HG02623 (cell line): ENCODE data around the gene STAG3.
"Not testable (repeated sequence)": the region's sequence is repeated elsewhere in the genome, so short reads cannot be mapped to it uniquely, and the experiment has no call there.

Experiments used
- ATAC-seq: cut with Tn5 transposase; IDR thresholded peaks from one replicate; pipeline ENCODE4 v1.9.1; 2021; ENCODE audit warnings: moderate library complexity; ENCODE audit not compliant: unreplicated experiment

Gene STAG3

DNA sequence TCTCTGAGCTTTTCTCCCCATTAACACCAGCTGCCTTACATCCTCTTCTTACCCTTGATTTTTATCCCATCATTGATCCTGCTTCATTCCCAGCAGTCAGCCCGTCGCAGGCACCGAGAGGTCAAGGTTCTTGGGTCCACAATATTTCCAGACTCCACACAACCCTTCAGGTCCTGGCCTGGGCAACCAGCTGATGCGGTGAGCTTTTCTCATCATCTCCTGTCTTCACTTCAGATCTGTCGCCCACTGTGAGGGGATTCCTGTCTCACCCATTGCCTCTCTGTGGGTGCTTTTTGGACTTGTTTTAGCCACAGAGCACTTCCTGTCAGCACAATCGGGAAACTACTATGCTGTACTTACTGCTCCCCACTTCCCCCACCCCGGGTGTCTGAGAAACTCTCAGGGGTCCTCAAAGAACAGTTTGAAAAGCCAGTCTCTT, 33.6 kb downstream of the STAG3 start:
- peak; percentile 44 for ATAC-seq

DNA sequence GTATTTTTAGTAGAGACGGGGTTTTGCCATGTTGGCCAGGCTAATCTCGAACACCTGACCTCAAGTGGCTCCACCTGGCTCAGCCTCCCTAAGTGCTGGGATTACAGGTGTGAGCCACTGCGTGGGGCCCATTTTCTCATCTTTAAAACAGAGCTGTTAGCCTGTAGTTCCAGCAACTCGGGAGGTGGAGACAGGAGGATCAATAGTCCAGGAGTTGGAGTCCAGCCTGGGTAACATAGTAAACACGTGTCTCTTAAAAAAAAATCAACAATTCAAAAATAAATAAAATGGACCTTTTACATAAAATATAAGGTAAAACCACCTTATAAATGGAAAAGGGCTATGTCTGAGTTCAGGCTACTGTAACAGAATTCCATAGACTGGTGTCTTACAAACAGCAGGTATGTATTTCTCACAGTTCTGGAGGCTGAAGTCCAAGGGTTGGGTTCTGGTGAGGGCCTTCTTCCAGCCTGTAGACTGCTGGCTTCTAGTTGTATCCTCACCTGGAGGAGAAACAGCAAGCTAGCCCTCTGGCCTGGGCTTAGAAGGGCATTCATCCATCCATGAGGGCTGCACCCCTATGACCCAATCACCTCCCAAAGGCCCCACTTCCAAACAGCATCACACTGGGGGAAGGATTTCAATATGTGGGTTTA, 35.0 kb downstream of the STAG3 start:
- ATAC-seq = no peak

DNA sequence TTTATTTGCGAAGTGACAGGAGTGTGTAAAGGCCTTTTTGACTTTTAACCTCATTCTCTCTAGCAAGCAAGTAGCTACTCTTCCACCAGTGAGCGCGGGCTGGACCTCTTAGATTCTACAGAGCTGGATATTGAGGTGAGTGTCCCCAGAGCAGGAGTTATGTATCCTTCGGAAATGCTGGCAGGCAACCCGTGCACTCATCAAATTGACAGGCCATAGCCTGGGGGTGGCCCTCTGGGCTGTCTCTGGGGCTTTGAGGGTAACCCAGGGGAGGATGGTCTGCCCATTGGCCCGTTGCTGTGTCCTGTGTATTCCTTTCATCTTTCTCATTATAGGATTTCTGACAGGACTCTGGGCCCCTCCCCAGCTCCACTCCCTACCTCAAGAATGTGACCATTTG, 36.0 kb downstream of the STAG3 start:
- ATAC-seq = no peak

- ATAC-seq = not testable (repeated sequence)
These were observed 36.6 kb downstream of the STAG3 start for GRCh38 chr7:100214356-100214755.

DNA sequence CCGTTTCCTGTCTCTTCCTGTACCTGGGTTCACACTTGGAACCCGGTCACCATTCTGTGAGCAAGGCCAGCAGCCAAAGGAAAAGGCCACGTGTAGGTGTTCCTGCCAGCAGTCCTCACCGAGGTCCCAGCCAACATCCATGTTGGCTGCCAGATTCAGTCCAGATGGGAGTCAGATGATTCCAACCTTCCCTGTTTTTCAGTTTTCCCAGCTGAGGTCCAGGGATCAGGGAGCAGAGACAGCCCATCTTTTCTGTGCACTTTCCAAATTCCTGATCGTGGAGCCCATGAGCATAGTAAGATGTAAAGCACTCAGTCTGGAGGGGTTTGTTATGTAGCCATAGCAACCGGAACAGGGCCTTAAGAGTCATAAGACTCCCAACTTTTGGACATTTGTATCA, 38.2 kb downstream of the STAG3 start:
- no peak for ATAC-seq

- ATAC-seq = peak; percentile 12
These were observed 40.2 kb downstream of the STAG3 start for GRCh38 chr7:100217934-100218333.

- ATAC-seq = no peak
These were observed 41.6 kb downstream of the STAG3 start for GRCh38 chr7:100219271-100219737.

- ATAC-seq = not testable (repeated sequence)
These were observed 42.3 kb downstream of the STAG3 start, which contains the start of gene PVRIG for GRCh38 chr7:100219801-100220585. Gene PVRIG (plus strand): TSS chr7:100219949. CDS start chr7:100219971, 22 bp downstream.

DNA sequence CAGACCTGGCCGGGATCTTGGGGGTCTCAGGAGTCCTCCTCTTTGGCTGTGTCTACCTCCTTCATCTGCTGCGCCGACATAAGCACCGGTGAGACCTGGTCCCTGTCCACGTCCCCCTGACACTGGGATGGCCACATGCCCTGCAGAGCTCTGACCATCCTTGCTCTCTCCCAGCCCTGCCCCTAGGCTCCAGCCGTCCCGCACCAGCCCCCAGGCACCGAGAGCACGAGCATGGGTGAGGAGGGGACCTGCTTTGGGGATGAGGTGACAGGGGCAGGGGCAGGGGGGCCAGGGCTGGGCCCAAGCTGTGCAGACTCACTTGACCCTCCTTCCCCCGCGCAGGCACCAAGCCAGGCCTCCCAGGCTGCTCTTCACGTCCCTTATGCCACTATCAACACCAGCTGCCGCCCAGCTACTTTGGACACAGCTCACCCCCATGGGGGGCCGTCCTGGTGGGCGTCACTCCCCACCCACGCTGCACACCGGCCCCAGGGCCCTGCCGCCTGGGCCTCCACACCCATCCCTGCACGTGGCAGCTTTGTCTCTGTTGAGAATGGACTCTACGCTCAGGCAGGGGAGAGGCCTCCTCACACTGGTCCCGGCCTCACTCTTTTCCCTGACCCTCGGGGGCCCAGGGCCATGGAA, 43.0 kb downstream of the STAG3 start:
- ATAC-seq = no peak

- peak; percentile 39 for ATAC-seq
These were observed 43.6 kb downstream of the STAG3 start for GRCh38 chr7:100221231-100221718.

- ATAC-seq = no peak
These were observed 44.2 kb downstream of the STAG3 start for GRCh38 chr7:100221767-100222444.

GRCh38 chr7:100222445-100223132, 44.9 kb downstream of the STAG3 start:
- ATAC-seq = no peak

DNA sequence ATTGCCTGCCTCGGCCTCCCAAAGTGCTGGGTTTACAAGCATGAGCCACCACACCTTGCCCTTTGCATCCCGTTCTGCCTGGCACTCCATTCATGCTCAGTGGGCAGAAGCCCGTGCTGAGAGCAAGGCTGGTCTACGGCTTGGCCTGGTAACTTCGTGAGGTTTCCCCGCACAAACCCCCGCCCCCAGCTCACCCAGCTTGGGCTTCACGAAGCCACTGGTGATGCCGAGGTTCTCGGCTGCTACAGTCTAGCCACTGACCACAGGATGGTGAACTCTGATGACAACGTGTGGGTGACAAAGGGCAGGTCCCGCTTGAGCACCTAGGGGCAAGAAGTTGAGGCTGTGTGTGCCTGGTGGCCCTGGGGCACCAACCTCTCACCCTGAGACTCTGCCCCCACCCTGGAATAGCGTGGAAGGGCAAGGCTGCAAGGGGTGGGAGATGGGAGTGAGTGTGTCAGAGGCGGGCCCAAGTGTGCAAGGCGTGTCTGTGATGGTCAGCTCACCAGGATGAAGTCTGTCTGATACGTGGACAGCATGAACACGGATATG, 45.7 kb downstream of the STAG3 start:
- ATAC-seq = not testable (repeated sequence)

DNA sequence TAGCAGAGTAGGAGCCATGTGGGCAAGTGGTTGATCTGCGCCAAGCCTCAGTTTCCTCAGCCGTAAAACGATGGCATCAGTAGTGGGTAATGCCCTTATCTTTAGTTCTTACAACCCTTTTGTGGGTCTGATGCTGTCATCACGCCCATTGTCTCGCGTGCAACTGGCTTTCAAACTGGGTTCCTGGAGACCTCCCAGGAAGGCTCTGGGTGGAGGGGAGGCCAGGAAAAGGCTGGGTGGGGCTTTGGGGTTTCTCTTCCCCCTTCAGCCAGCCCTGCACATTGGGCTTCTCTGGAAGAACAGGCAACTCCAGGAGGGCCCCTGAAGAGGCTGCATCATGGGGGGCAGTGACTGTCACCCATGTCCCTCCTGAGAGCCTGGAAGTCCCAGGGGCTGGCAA, 47.2 kb downstream of the STAG3 start:
- not testable (repeated sequence) for ATAC-seq

DNA sequence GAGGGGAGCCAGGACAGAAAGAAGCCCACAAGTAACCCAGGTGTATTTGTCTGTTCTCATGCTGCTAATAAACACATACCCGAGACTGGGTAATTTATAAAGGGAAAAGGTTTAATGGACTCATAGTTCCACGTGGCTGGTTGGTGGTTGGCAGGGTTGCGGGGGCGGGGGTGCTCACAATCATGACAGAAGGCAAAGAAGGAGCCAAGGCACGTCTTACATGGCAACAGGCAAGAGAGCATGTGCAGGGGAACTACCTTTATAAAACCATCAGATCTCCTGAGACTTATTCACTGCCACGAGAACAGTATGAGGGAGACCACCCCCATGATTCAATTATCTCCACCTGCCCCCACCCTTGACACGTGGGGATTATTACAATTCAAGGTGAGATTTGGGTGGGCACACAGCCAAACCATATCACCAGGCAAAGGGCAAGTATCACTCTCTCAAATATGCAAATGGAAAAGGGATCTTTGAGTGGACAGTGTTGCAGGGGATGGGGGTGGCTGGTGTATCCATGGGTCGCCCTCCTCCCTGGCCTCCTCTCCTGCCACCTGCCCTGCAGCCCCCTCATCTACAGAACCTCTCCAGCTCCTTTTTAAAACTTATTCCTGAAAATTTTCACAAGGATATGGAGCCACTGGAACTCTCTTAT, 57.1 kb downstream of the STAG3 start:
- not testable (repeated sequence) for ATAC-seq

GRCh38 chr7:100239975-100240374, 62.3 kb downstream of the STAG3 start:
- ATAC-seq = not testable (repeated sequence)

- peak; percentile 45 for ATAC-seq
These were observed 65.7 kb downstream of the STAG3 start for GRCh38 chr7:100243385-100243784.

GRCh38 chr7:100244988-100245605, 67.4 kb downstream of the STAG3 start:
- ATAC-seq = not testable (repeated sequence)
